Lung (tissue), 12 donors: ENCODE measurements around the gene CCIN. TPM values are rescaled to one million over a fixed set of nuclear protein-coding genes. Genes with fewer than 3 reads are reported as not detected.
A peak's percentile ranks its signal among the peaks of the same experiment; 100 is the strongest.

ENCODE experiments used
- ATAC-seq: fragments of 200-7000 bp; cut with Tn5 transposase; one replicate; pipeline ENCODE4 v1.9.1; 2020; ENCODE audit warnings: moderate number of reproducible peaks; ENCODE audit not compliant: insufficient read depth, low FRiP score
- DNase-seq, 3 donors: peaks; one replicate each; pipeline ENCODE4 v3.0.0-alpha.2; 2013 to 2017
- H3K27ac ChIP-seq, 2 donors: one replicate each; pipeline ENCODE4 v1.5.1; 2013; ENCODE audit warnings: mild to moderate bottlenecking in 2 of 2, moderate library complexity in 2 of 2, control low read depth in 1 of 2, inconsistent platforms in 1 of 2, low read depth in 1 of 2, low read length in 1 of 2
- H3K27me3 ChIP-seq, 3 donors: one replicate each; pipeline ENCODE4 v1.5.1; 2013; ENCODE audit warnings: low read length in 2 of 3; ENCODE audit not compliant: control insufficient read depth in 3 of 3, insufficient read depth in 3 of 3
- H3K36me3 ChIP-seq, 4 donors: one replicate each; pipeline ENCODE4 v1.5.1; 2013; ENCODE audit warnings: low read length in 4 of 4, mild to moderate bottlenecking in 1 of 4, moderate library complexity in 1 of 4; ENCODE audit not compliant: control insufficient read depth in 4 of 4, insufficient read depth in 4 of 4
- H3K4me1 ChIP-seq, 5 donors: one replicate each; pipeline ENCODE4 v1.5.1; 2013; ENCODE audit warnings: low read length in 5 of 5, mild to moderate bottlenecking in 2 of 5, moderate library complexity in 1 of 5; ENCODE audit not compliant: control insufficient read depth in 5 of 5, insufficient read depth in 5 of 5
- H3K4me3 ChIP-seq: one replicate; pipeline ENCODE4 v1.5.1; 2013; ENCODE audit warnings: mild to moderate bottlenecking, control low read depth, moderate library complexity
- H3K9ac ChIP-seq, 2 donors: one replicate each; pipeline ENCODE4 v1.5.1; 2013; ENCODE audit warnings: low read length in 2 of 2, control low read depth in 1 of 2; ENCODE audit not compliant: insufficient read depth in 1 of 2
- H3K9me3 ChIP-seq, 4 donors: one replicate each; pipeline ENCODE4 v1.5.1; 2013; ENCODE audit warnings: low read length in 3 of 4, mild to moderate bottlenecking in 1 of 4, moderate library complexity in 1 of 4; ENCODE audit not compliant: control insufficient read depth in 4 of 4, insufficient read depth in 3 of 4
- WGBS, 2 donors: extraction: QIAGEN DNeasy Blood & Tissue Kit; methylation state at CpG; one replicate each; pipeline ENCODE4 v1.1.7; 2013; 5-methylcytosine and 5-hydroxymethylcytosine counted together
- polyA plus RNA-seq, 2 donors: library from polyadenylated mRNA; stranded (reverse); fragments of 200-250 nt; gene quantifications; one replicate each; pipeline ENCODE4 v1.2.1, GENCODE V29; 2013
- total RNA-seq, 2 donors: library from RNA; depleted of rRNA in 1 of 2; stranded (reverse); fragments of >200 nt in 1 of 2; gene quantifications; one replicate each; pipeline ENCODE4 v1.2.1, GENCODE V29; 2014 to 2021
- TF ChIP-seq, protein P1 (sequence below): IDR thresholded peaks from 2 replicates; pipeline ENCODE4 v1.5.1; 2012; ENCODE audit warnings: mild to moderate bottlenecking; ENCODE audit errors: control extremely low read depth, extremely low read depth
- donor health status: control.
- donor health status: control.
- donor health status: Bipolar disorder and iron deficiency.
- donor health status: healthy.
- donor health status: DM: yes; HTN: yes; CAD: no.

The CCIN gene
- total and polyA plus RNA-seq, 4 donors = 0.12 to 0.89 (median 0.15) TPM; not detected in 1

DNA sequence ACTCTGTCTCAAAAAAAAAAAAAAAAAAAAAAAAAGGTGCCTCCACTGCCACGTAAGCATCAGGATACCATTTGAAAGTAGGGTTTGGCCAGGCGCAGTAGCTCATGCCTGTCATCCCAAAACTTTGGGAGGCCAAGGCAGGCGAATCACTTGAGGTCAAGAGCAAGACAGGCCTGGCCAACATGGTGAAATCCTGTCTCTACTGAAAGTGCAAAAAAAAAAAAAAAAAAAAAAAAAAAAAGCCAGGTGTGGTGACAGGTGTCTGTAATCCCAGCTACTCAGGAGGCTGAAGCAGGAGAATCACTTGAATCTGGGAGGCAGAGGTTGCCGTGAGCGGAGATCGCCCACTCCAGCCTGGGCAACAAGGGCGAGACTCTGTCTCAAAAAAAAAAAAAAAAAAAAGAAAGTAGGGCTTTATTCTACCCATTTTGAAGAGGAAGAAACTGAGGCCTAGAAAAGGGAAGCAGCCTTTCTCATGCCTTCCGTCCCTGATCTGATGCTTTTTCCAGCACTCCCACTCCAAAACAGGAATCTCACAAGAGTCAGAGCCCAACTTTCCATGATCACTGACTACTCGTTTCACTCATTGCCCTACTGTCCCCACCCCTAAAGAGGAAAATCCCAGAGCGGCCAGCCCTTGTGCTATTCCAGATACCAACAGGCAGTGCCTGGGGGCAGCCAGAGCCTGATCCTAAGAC lies 16.3 kb upstream of the CCIN start:
- Histone ChIP-seq H3K27ac (peak overlapping the region in 1 of 2 donors; percentile 23), H3K36me3 (peaks cover 0 to 3% (median under 1%) of the 10 kb centered on the region in 4 donors), H3K4me3 (no peak overlapping the region), H3K4me1 (peaks cover 0 to 14% (median 7%) of the 10 kb centered on the region in 5 donors), H3K9me3 (peaks cover 0 to 2% (median 0%) of the 10 kb centered on the region in 4 donors), H3K9ac (no peak overlapping the region), H3K27me3 (no peaks in the 10 kb centered on the region)
- DNase-seq = no peak
- TF ChIP-seq, protein P1, sequence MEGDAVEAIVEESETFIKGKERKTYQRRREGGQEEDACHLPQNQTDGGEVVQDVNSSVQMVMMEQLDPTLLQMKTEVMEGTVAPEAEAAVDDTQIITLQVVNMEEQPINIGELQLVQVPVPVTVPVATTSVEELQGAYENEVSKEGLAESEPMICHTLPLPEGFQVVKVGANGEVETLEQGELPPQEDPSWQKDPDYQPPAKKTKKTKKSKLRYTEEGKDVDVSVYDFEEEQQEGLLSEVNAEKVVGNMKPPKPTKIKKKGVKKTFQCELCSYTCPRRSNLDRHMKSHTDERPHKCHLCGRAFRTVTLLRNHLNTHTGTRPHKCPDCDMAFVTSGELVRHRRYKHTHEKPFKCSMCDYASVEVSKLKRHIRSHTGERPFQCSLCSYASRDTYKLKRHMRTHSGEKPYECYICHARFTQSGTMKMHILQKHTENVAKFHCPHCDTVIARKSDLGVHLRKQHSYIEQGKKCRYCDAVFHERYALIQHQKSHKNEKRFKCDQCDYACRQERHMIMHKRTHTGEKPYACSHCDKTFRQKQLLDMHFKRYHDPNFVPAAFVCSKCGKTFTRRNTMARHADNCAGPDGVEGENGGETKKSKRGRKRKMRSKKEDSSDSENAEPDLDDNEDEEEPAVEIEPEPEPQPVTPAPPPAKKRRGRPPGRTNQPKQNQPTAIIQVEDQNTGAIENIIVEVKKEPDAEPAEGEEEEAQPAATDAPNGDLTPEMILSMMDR = no peak
- no peak for ATAC-seq
- 88 to 89% methylated on average over 10 of the region's 10 CpGs for WGBS, 2 donors

DNA sequence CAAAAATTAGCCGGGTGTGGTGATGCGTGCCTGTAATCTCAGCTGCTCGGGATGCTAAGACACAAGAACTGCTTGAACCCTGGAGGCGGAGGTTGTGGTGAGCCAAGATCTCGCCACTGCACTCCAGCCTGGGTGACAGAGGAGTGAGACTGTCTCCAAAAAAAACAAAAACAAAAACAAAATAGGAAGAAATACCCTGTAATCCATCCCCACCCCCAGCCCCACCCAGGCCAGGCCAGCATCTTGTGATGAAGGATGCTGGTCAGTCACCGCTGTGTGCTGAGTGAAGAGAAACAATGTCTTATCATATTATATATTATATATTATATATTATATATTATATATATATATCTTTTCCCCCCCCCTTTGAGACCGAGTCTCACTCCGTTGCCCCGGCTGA lies 15.4 kb upstream of the CCIN start:
- Histone ChIP-seq H3K9me3 (peaks cover 0 to 2% (median 0%) of the 10 kb centered on the region in 4 donors), H3K9ac (no peak overlapping the region), H3K27ac (no peak overlapping the region), H3K36me3 (peaks cover 0 to 3% (median under 1%) of the 10 kb centered on the region in 4 donors), H3K27me3 (no peaks in the 10 kb centered on the region), H3K4me1 (peaks cover 0 to 10% (median 7%) of the 10 kb centered on the region in 5 donors), H3K4me3 (no peak overlapping the region)
- TF ChIP-seq, protein P1 = no peak
- DNase-seq = no peak
- WGBS, 2 donors = 73 to 76% methylated on average over 9 of the region's 9 CpGs
- ATAC-seq = no peak

DNA sequence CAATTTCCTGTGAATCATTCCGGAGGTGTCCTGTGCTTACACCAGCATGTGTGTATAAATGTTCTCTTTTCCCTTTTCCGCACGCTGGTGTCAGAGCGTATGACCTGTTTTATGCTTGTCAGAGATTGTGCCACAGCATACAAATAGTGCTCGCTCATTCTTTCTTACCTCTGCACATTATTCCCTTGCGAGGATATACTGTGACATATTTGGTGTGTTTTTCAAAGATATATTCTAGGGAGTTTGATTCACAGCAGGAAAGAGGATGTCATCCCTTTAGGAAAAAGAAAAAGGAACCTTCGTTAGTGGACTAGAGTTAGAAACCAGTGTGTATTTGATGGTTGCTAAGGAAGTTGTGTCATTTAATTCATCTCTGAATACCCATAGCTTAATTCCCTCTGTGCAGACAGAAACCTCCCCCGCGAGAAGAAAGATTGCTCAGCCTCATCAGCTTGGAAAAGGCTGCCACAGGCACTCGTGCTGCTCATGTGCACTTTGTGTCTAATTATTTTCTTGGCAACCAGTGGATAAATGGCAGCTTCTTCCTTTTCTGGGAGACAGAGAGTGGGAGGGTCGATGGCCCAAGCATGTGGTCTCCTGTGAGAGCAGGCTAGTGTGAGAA lies 14.7 kb upstream of the CCIN start:
- peak overlapping the region; percentile 12 to 84 for H3K27ac ChIP-seq
- H3K4me1 ChIP-seq = peaks cover 0 to 10% (median 5%) of the 10 kb centered on the region in 5 donors
- peak overlapping the region in 1 of 2 donors; percentile 85 for H3K9ac ChIP-seq
- H3K9me3 ChIP-seq = peaks cover 0 to 2% (median 0%) of the 10 kb centered on the region in 4 donors
- no peaks in the 10 kb centered on the region for H3K27me3 ChIP-seq
- WGBS, 2 donors = 17 to 38% methylated on average over 11 of the region's 11 CpGs
- no peak overlapping the region for H3K4me3 ChIP-seq
- H3K36me3 ChIP-seq = peaks cover 0 to 3% (median under 1%) of the 10 kb centered on the region in 4 donors
- TF ChIP-seq, protein P1 = no peak
- peak; percentile 62 to 77 (median 75) for DNase-seq
- peak; percentile 36 for ATAC-seq
